ENCODE measurements around the gene PLXNB2.
"Not testable (repeated sequence)": the region's sequence is repeated elsewhere in the genome, so short reads cannot be mapped to it uniquely, and the experiment has no call there.

PLXNB2 gene

GRCh38 chr22:50325444-50326224 is 18.2 kb upstream of the PLXNB2 start:
- Histone ChIP-seq H3K4me3 (peak overlapping the region; percentile 96), H3K27ac (no peak overlapping the region)
- no peak for TF ChIP-seq CTCF (IDR thresholded peaks at IDR 0.05)
- DNase-seq (ENCODE audit: low spot score): no peak

DNA sequence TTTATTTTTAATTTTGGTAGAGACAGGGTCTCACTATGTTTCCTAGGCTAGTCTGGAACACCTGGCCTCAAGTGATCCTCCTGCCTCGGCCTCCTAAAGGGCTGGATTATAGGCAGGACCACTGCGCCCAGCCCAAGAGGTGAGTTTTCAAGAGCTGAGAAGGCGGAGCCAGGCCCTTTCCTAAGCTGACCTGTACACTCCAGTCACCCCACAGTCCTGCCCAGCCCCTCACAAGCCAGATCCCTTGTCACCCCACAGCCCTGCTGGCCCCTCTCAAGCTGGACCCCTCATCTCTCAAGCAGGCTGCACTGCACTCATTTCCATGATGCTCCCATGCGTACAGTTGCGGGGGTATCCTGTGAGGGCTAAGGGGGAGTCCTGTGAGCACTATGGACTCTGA is 16.5 kb upstream of the PLXNB2 start:
- Histone ChIP-seq H3K4me3 (no peak overlapping the region), H3K27ac (no peak overlapping the region)
- TF ChIP-seq CTCF (IDR thresholded peaks at IDR 0.05): no peak
- no peak for DNase-seq (ENCODE audit: low spot score)

DNA sequence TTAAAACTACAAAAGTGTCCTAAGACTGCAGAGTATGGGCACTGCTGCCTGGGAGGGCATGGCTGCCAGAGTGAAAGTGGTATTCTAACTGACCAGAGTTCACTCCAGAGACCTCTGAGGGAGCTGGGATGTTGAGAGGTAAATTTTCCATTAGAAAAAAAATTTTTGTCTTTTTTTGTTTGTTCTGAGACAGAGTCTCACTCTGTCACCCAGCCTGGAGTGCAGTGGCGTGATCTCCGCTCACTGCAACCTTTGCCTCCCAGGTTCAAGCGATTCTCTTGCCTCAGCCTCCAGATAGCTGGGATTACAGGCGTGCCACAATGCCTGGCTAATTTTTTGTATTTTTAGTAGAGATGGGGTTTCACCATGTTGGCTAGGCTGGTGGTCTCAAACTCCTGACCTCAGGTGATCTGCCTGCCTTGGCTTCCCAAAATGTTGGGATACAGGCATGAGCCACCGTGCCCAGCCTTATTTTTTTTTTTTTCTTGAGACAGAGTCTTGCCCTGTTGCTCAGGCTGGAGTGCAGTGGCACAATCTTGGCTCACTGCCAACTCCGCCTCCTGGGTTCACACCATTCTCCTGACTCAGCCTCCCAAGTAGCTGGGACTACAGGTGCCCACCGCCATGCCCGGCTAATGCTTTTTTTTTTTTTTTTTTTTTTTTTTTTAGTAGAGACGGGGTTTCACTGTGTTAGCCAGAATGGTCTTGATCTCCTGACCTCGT is 15.1 kb upstream of the PLXNB2 start:
- not testable (repeated sequence) for H3K4me3 ChIP-seq; DNase-seq (ENCODE audit: low spot score); H3K27ac ChIP-seq

DNA sequence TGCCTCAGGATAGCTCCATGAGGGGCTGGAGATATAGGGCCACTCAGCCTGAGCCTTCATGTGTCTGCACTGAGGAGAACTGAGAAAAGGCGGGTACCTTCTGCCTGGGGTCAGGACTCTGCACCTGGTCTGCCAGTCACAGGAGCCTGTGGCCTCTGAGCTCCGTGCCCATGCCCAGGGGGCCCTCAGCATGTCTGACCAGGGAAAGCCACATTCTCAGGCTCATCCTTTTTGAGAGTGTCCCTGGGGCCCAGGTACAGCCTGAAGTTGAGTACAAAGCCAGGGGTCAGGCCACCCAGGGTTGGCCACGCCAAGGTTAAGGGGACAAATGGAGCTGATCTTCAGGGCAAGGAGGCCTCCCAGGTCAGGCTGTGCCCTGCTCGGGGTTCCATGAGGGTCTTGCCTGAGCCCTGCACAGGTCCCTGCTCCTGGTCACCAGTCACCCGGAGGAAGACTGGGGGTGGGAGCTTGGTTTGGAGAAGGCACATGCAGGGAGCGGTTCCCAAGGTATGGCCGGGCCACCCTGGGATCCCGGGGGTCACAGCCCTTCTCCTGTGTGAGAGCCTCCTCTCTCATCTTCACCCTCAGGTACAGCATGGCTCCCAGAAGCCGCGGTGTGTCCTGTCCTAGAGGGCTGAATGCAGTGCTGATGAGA is 13.4 kb upstream of the PLXNB2 start:
- Histone ChIP-seq H3K4me3 (no peak overlapping the region), H3K27ac (no peak overlapping the region)
- no peak for DNase-seq (ENCODE audit: low spot score)
- TF ChIP-seq CTCF (IDR thresholded peaks at IDR 0.05): no peak

- no peak for TF ChIP-seq CTCF (IDR thresholded peaks at IDR 0.05)
- Histone ChIP-seq H3K4me3 (no peak overlapping the region), H3K27ac (no peak overlapping the region)
- no peak for DNase-seq (ENCODE audit: low spot score)
Measured at GRCh38 chr22:50320116-50320515, 12.7 kb upstream of the PLXNB2 start.

GRCh38 chr22:50319503-50319951 is 12.1 kb upstream of the PLXNB2 start:
- DNase-seq (ENCODE audit: low spot score): no peak
- TF ChIP-seq CTCF (IDR thresholded peaks at IDR 0.05): no peak
- H3K4me3 ChIP-seq: no peak overlapping the region
- H3K27ac ChIP-seq: no peak overlapping the region

GRCh38 chr22:50318698-50319411 is 11.4 kb upstream of the PLXNB2 start:
- H3K4me3 ChIP-seq: no peak overlapping the region
- no peak for TF ChIP-seq CTCF (IDR thresholded peaks at IDR 0.05)
- DNase-seq (ENCODE audit: low spot score): no peak
- no peak overlapping the region for H3K27ac ChIP-seq

Data from coronary artery (tissue), 2 donors.